Kidney epithelial cell (primary cell): Measurements from ENCODE around the gene RAP1GAP2. TPM values are rescaled to one million over a fixed set of nuclear protein-coding genes. Genes with fewer than 3 reads are reported as not detected.

Experiments used
- DNase-seq: peaks from one replicate; pipeline ENCODE4 v3.0.0-alpha.2; 2010; ENCODE audit warnings: low read depth
- H3K27me3 ChIP-seq: 2 replicates; pipeline ENCODE4 v1.6.0; 2011; ENCODE audit warnings: low read length; ENCODE audit not compliant: control insufficient read depth, insufficient read depth
- H3K36me3 ChIP-seq: 2 replicates; pipeline ENCODE4 v1.5.1; 2011; ENCODE audit warnings: low read length; ENCODE audit not compliant: control insufficient read depth, insufficient read depth
- H3K4me3 ChIP-seq: 2 replicates; pipeline ENCODE4 v1.5.1; 2011; ENCODE audit warnings: low read depth, mild to moderate bottlenecking, control low read depth, low read length
- total RNA-seq: library from RNA; depleted of rRNA; stranded (reverse); fragments of >200 nt; gene quantifications from 2 replicates; pipeline ENCODE4 v1.2.3, GENCODE V29; 2015
- TF ChIP-seq, protein P1 (sequence below): IDR thresholded peaks from 2 replicates; pipeline ENCODE4 v1.5.1; 2011; ENCODE audit warnings: mild to moderate bottlenecking, moderate library complexity, low read length, control low read depth, inconsistent platforms; ENCODE audit not compliant: insufficient read depth, poor library complexity, severe bottlenecking

Gene RAP1GAP2
- total RNA-seq, 1 donor from 2014 or later = 51.6 TPM

DNA sequence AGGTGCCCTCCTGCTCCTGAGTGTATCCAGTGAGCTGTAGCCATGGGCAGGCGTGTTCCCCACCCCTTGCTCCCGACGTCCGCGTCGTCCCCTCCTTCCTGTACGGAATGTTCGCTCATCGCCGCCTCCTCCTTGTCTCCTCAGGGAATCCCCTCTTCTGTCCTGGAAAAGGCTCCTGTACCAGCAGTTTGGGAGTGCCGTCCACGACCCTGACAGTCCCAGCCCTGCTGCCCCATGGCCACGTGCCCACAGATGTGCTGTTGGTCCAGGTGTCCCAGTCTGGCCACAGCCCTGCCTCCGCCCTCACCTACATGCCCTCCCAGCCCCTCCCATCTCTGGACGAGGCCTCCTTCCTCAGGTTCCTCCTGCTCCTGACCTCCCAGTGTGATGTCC, 237.0 kb downstream of the RAP1GAP2 start:
- no peaks in the 10 kb centered on the region for H3K27me3 ChIP-seq
- no peak overlapping the region for H3K4me3 ChIP-seq
- TF ChIP-seq, protein P1, sequence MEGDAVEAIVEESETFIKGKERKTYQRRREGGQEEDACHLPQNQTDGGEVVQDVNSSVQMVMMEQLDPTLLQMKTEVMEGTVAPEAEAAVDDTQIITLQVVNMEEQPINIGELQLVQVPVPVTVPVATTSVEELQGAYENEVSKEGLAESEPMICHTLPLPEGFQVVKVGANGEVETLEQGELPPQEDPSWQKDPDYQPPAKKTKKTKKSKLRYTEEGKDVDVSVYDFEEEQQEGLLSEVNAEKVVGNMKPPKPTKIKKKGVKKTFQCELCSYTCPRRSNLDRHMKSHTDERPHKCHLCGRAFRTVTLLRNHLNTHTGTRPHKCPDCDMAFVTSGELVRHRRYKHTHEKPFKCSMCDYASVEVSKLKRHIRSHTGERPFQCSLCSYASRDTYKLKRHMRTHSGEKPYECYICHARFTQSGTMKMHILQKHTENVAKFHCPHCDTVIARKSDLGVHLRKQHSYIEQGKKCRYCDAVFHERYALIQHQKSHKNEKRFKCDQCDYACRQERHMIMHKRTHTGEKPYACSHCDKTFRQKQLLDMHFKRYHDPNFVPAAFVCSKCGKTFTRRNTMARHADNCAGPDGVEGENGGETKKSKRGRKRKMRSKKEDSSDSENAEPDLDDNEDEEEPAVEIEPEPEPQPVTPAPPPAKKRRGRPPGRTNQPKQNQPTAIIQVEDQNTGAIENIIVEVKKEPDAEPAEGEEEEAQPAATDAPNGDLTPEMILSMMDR = no peak
- DNase-seq = no peak
- H3K36me3 ChIP-seq = no peaks in the 10 kb centered on the region

DNA sequence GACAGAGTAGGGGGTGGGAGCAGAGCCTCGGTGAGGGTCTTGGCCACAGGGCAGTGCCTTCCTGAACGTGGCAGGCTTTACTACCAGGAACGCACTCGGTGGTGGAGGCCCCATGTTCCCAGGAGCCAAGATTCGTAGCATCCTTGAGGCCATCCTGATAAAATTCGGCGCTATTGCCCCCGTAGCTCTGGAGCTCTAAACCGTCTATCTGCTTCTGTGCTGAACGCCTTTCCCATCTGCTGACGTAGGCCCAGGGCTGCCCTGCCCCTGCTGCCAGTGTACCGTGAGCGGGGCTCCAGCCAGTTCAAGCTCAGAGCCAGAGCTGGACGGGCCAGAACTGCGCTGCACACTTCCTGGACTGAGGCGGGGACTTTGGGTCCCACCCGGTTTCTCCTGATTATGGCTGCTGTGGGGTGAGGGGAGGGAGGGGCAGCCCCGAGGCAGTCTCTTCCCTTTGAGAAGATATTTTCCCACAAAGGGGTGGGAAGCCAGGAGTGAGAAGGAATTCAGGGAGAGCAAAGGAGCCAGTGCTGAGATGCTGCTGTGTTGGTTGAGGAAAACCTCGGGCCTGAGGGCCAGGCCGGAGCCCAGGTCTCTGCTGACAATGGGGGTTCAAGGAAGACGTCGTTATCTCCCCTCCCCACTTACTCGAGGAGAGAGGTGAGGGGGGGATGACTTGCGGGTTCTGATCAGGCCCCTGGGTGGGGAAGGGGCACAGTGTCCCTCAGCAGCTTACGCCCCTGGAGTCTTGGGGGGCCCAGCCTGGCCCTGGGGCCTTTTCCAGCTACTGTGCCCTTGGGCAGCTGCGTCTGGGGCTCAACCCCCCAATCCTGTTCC, 237.7 kb downstream of the RAP1GAP2 start:
- TF ChIP-seq, protein P1 = no peak
- H3K4me3 ChIP-seq = no peak overlapping the region
- no peaks in the 10 kb centered on the region for H3K36me3 ChIP-seq
- H3K27me3 ChIP-seq = no peaks in the 10 kb centered on the region
- DNase-seq = no peak

DNA sequence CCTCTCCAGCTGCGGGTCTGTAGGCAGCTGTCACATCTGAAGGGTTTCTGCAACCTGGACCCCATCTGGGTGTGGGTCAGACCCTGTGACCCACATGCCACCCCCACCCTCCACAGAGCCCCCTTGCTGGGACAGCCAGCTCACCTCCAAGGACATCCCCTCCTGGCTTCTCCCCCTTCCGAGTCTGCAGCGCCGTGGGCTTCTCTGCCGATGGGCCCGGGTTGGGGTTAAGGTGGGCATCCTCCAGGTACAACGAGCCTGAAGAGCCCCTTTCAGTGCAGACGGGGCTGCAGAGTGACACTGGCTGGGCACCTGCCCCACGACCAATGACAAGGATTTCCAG, 238.3 kb downstream of the RAP1GAP2 start:
- H3K27me3 ChIP-seq = no peaks in the 10 kb centered on the region
- DNase-seq = no peak
- TF ChIP-seq, protein P1 = no peak
- no peak overlapping the region for H3K4me3 ChIP-seq
- H3K36me3 ChIP-seq = no peaks in the 10 kb centered on the region

DNA sequence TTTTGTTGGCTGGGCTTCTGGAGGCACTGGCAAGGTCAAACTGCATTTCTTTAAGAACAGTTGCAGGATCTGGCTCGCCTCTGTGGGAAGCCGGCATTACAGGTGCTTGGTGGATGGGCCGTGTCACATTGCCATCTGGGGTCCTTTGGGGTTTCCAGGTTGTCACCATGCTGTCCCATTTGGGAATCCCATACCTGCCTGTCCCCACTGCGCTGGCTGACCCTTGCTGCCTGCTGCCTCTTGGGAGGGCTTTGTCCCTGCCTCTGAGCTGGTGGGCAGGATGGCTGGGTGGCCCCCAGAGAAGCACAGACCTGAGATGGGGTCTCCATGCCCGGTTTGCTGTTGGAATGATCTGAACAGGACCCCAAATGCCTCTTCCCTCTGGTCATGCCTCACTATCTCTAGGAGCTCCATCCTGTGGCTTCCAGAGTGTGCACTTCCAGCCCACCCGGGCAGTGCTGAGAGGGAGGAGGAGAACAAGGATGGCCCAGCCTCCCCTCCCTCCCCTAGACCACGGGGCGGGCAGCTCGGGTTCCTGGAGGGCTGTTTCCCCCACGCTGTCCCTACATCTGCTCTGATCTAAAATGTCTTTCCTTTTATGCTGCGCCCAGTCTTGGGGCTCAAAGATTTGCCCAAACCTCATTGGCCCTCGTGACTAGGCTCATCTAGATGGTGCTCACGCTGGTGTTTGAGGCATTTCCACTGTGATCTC, 239.2 kb downstream of the RAP1GAP2 start:
- no peak for DNase-seq
- Histone ChIP-seq H3K36me3 (no peaks in the 10 kb centered on the region), H3K4me3 (no peak overlapping the region), H3K27me3 (no peaks in the 10 kb centered on the region)
- TF ChIP-seq, protein P1 = no peak

DNA sequence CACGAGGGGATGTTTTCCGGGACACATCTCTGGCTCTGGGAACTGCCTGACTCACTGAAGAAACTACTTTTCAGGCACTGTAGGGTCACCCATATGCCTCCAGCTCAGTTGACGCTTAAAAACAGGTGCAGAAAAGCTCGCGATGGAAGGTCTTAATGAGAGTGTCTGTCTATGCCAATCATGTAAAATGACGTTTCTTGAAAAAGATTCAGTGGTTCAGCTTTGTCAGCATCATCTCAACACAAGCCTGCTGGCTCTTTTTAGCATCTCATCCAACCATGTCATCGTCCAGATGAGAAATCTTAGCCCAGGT, 239.7 kb downstream of the RAP1GAP2 start:
- peaks cover 2% of the 10 kb centered on the region for H3K27me3 ChIP-seq
- DNase-seq = no peak
- TF ChIP-seq, protein P1 = no peak

DNA sequence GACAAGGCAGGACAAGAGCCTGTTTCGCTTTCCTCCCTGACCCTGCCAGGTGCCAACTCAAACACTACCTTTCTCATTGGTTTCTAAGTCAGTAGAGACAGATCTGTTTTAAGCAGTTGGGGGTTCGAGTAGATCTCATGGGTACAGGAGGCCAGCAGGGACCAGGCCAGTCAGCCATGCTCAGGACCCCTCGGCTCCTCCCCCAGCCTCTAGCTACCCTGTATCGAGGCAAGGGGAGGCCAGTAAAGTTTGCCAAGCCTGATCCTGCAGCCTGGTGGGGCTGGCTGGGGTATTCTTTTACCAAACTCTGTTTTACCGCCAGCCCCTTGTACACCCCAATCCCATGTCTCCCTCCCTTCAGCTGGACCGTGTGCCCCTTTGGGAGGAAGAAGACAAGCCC, 240.6 kb downstream of the RAP1GAP2 start:
- Histone ChIP-seq H3K27me3 (peaks cover 4% of the 10 kb centered on the region), H3K4me3 (no peak overlapping the region), H3K36me3 (no peaks in the 10 kb centered on the region)
- DNase-seq = no peak
- TF ChIP-seq, protein P1 = no peak

More for the DNA sequence above, 239.7 kb downstream of the RAP1GAP2 start:
- no peaks in the 10 kb centered on the region for H3K36me3 ChIP-seq
- no peak overlapping the region for H3K4me3 ChIP-seq
